ENCODE data around the gene GLOD5. TPM values are rescaled to one million over a fixed set of nuclear protein-coding genes. Genes with fewer than 3 reads are reported as not detected.

Gene GLOD5
- not detected in 5 replicates for total RNA-seq (2022; extraction: Qiagen RNA extraction; ENCODE audit: low read depth)

DNA sequence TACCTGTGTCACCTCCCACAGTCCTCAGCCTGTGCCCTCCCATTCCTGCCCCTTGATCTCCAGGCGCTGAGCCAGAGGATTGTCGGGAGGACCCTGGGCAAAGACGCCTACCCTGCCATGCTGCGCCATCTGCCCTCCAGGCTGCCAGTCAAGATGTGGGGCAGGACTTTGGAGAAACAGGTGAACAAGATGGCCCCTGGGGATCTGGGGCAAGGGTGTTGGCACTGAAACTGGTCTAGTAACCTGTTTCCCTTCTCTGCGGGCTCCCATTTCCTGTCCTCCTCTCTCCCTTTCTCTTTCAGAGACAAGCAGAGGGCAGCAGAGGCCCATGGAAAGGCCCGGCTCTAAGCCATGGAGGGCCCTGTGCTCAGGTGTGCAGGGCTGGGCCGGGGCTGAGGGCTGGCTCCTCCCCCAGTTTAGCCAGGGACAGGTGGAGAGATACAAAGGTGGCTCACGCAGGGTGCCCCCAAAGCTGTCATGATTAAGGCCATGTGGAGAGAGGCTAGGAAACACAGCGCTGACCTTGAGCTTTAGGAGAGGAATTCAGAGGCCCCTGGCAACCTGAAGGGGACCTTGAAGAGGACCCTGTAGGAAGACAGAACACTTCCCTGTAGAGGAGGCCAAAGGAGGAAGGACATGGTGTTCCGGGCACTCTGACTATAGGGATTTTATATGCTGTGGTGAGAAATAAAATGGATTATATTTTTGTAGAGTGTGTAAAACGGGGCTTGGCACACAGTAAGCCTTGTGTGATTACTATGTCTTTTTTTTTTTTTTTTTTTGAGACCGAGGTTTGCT is at the start of gene GLOD5:
GLOD5 (plus strand) TSS at position 74 of the 798 bp plus-strand sequence; CDS start at position 118, 44 bp downstream.

DNA sequence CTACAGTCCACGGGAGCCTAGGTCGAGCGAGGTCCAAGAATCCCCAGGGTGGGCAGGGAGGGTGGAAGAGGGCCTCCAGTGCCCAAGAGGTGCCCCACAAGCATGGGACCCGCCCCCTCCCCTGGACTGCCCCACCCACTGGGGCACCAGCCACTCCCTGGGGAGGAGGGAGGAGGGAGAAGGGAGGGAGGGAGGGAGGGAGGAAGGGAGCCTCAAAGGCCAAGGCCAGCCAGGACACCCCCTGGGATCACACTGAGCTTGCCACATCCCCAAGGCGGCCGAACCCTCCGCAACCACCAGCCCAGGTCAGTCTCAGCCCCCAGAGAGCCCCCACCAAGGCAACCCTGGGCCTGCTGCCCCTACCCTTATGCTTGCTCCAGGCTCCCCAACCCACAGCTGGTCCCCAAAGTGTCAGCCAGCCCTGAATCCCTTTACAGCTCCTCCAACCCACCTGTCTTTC is 24.8 kb downstream of the GLOD5 start, which contains the start of gene GATA1:
GATA1 (plus strand) TSS at position 250 of the 460 bp plus-strand sequence. CDS start 4,520 bp downstream, outside the sequence.

DNA sequence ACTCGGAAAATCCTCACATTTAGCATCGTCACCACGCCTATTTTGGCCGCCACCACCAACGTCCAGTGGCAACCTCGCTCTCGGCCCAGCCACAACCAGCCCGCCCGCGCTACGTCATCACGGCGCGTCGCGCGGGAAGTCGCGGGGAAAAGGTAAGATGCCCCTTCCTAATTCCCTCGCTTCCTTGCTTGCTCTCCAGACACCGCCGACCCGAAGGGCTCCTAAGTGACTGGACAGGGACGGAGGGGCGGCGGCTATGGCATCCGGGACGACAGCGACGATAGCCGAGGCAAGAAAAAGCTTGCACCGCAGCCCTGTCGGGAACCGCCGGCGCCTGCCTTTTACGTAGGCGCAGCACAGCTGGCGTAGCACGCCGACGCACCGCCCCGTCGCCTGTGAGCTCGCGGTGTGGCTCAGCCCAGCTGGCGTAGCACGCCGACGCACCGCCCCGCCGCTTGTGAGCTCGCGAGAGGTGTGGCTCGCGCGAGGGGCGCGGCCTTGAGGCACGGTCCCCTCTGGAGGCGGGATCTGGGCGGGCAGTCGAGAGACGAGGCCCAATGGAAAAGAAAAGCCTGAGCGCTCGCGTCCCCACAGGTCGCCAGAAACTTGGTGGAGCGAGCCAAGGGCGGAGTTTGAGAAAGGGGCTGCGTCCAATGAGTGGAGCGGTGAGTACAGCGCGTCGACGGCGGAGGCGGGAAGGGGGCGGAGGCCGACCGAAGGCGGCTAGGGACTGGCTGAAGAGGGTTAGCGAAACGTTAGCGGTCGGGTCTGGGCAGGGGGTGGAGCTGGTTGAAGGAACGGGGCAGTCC is 39.9 kb downstream of the GLOD5 start, which contains the start of gene HDAC6:
HDAC6 (plus strand) TSS at position 788 of the 809 bp plus-strand sequence. CDS start 626 bp downstream, outside the sequence.

Other genes starting within 250 kb of the GLOD5 start
- gene EBP, start 239.9 kb upstream of the GLOD5 start, total RNA-seq (2022; extraction: Qiagen RNA extraction; ENCODE audit: low read depth), result 109 to 152 TPM (median 137 TPM) in 5 replicates
- 8.1 to 12.5 TPM (median 11.7 TPM) in 5 replicates for gene TBC1D25, start 222.0 kb upstream of the GLOD5 start, total RNA-seq (2022; extraction: Qiagen RNA extraction; ENCODE audit: low read depth)
- gene RBM3, start 187.3 kb upstream of the GLOD5 start, total RNA-seq (2022; extraction: Qiagen RNA extraction; ENCODE audit: low read depth), result 303 to 494 TPM (median 317 TPM) in 5 replicates
- gene WDR13, start 164.3 kb upstream of the GLOD5 start, total RNA-seq (2022; extraction: Qiagen RNA extraction; ENCODE audit: low read depth), result 48.4 to 73.1 TPM (median 64.9 TPM) in 5 replicates
- 0.12 to 0.33 TPM (median 0.28 TPM) in 4 of 5 replicates, not detected in the other for gene WAS, start 77.9 kb upstream of the GLOD5 start, total RNA-seq (2022; extraction: Qiagen RNA extraction; ENCODE audit: low read depth)
- gene SUV39H1, start 65.0 kb upstream of the GLOD5 start, total RNA-seq (2022; extraction: Qiagen RNA extraction; ENCODE audit: low read depth), result 21.5 to 23.4 TPM (median 21.8 TPM) in 5 replicates
- gene GATA1, start 24.8 kb downstream of the GLOD5 start, total RNA-seq (2022; extraction: Qiagen RNA extraction; ENCODE audit: low read depth), result not detected in 5 replicates
- gene HDAC6, start 40.3 kb downstream of the GLOD5 start, total RNA-seq (2022; extraction: Qiagen RNA extraction; ENCODE audit: low read depth), result 22.9 to 33.4 TPM (median 29.2 TPM) in 5 replicates
- 0.10 TPM in 1 of 5 replicates, not detected in the others for gene ERAS, start 64.8 kb downstream of the GLOD5 start, total RNA-seq (2022; extraction: Qiagen RNA extraction; ENCODE audit: low read depth)
- gene PCSK1N, start 73.9 kb downstream of the GLOD5 start, total RNA-seq (2022; extraction: Qiagen RNA extraction; ENCODE audit: low read depth), result 18.4 to 50.4 TPM (median 44.8 TPM) in 5 replicates
- gene TIMM17B, start 136.0 kb downstream of the GLOD5 start, total RNA-seq (2022; extraction: Qiagen RNA extraction; ENCODE audit: low read depth), result 80.5 to 110 TPM (median 105 TPM) in 5 replicates
- 97.6 to 109 TPM (median 105 TPM) in 5 replicates for gene PQBP1, start 136.2 kb downstream of the GLOD5 start, total RNA-seq (2022; extraction: Qiagen RNA extraction; ENCODE audit: low read depth)
- gene SLC35A2, start 149.9 kb downstream of the GLOD5 start, total RNA-seq (2022; extraction: Qiagen RNA extraction; ENCODE audit: low read depth), result 53.9 to 71.3 TPM (median 67.3 TPM) in 5 replicates
- 10.7 to 12.1 TPM (median 11.5 TPM) in 5 replicates for gene PIM2, start 157.3 kb downstream of the GLOD5 start, total RNA-seq (2022; extraction: Qiagen RNA extraction; ENCODE audit: low read depth)
- 60.6 to 69.6 TPM (median 64.6 TPM) in 5 replicates for gene OTUD5, start 195.9 kb downstream of the GLOD5 start, total RNA-seq (2022; extraction: Qiagen RNA extraction; ENCODE audit: low read depth)
- 0.86 to 2.0 TPM (median 1.2 TPM) in 5 replicates for gene KCND1, start 210.1 kb downstream of the GLOD5 start, total RNA-seq (2022; extraction: Qiagen RNA extraction; ENCODE audit: low read depth)
- gene GRIPAP1, start 240.5 kb downstream of the GLOD5 start, total RNA-seq (2022; extraction: Qiagen RNA extraction; ENCODE audit: low read depth), result 22.2 to 24.2 TPM (median 23.0 TPM) in 5 replicates